Liver (tissue), 9 donors: ENCODE measurements around the gene WWOX. TPM values are rescaled to one million over a fixed set of nuclear protein-coding genes. Genes with fewer than 3 reads are reported as not detected.

ENCODE experiments used
- DNase-seq: peaks from one replicate; pipeline ENCODE4 v3.0.0-alpha.2; 2017; ENCODE audit warnings: low spot score
- H3K27ac ChIP-seq, 2 donors: one replicate each; pipeline ENCODE4 v1.7.0; 2013; ENCODE audit warnings: inconsistent platforms in 2 of 2, low read length in 2 of 2, control low read depth in 1 of 2, low read depth in 1 of 2, mild to moderate bottlenecking in 1 of 2
- H3K27me3 ChIP-seq, 4 donors: one replicate each; pipeline versions ENCODE4 v1.6.1 to v1.7.0; 2013; ENCODE audit warnings: low read length in 3 of 4, inconsistent platforms in 1 of 4, mild to moderate bottlenecking in 1 of 4, moderate library complexity in 1 of 4; ENCODE audit not compliant: control insufficient read depth in 4 of 4, insufficient read depth in 4 of 4
- H3K36me3 ChIP-seq, 4 donors: one replicate each; pipeline versions ENCODE4 v1.6.1 to v1.7.0; 2013; ENCODE audit warnings: low read length in 3 of 4, mild to moderate bottlenecking in 3 of 4, low read depth in 1 of 4, moderate library complexity in 1 of 4; ENCODE audit not compliant: control insufficient read depth in 4 of 4, insufficient read depth in 3 of 4
- H3K4me1 ChIP-seq, 4 donors: one replicate each; pipeline versions ENCODE4 v1.6.1 to v1.7.0; 2013; ENCODE audit warnings: low read length in 3 of 4, mild to moderate bottlenecking in 3 of 4, moderate library complexity in 1 of 4; ENCODE audit not compliant: control insufficient read depth in 4 of 4, insufficient read depth in 4 of 4
- H3K4me3 ChIP-seq, 3 donors: one replicate each; pipeline versions ENCODE4 v1.6.1 to v1.7.0; 2013; ENCODE audit warnings: low read length in 3 of 3, control low read depth in 1 of 3, low read depth in 1 of 3, mild to moderate bottlenecking in 1 of 3
- H3K9ac ChIP-seq, 2 donors: one replicate each; pipeline ENCODE4 v1.7.0; 2013; ENCODE audit warnings: low read length in 2 of 2, mild to moderate bottlenecking in 2 of 2, moderate library complexity in 2 of 2, control low read depth in 1 of 2, low read depth in 1 of 2
- H3K9me3 ChIP-seq, 4 donors: one replicate each; pipeline versions ENCODE4 v1.6.1 to v1.7.0; 2013; ENCODE audit warnings: low read length in 3 of 4; ENCODE audit not compliant: control insufficient read depth in 4 of 4
- EGR1 ChIP-seq, 2 donors: IDR thresholded peaks; 2 replicates each; pipeline ENCODE4 v1.6.1; 2016 to 2018; ENCODE audit warnings: antibody characterized with exemption in 2 of 2, low read depth in 2 of 2
- FOXA1 ChIP-seq: IDR thresholded peaks from 2 replicates; pipeline ENCODE4 v1.6.1; 2016; ENCODE audit warnings: antibody characterized with exemption
- FOXA2 ChIP-seq: IDR thresholded peaks from 2 replicates; pipeline ENCODE4 v1.6.1; 2016; ENCODE audit warnings: antibody characterized with exemption
- GABPA ChIP-seq, 2 donors: IDR thresholded peaks in 1 of 2; conservative IDR thresholded peaks in 1 of 2; 2 replicates each; pipeline ENCODE4 v1.6.1; 2016; ENCODE audit warnings: antibody characterized with exemption in 2 of 2, mild to moderate bottlenecking in 1 of 2, moderate library complexity in 1 of 2
- HNF4A ChIP-seq, 2 donors: conservative IDR thresholded peaks; 2 replicates each; pipeline ENCODE4 v1.6.1; 2016; ENCODE audit warnings: antibody characterized with exemption in 2 of 2, mild to moderate bottlenecking in 2 of 2
- HNF4G ChIP-seq: IDR thresholded peaks from 2 replicates; pipeline ENCODE4 v1.6.1; 2016; ENCODE audit warnings: antibody characterized with exemption
- JUND ChIP-seq, 2 donors: IDR thresholded peaks; 2 replicates each; pipeline ENCODE4 v1.6.1; 2016; ENCODE audit warnings: antibody characterized with exemption in 2 of 2
- SP1 ChIP-seq: IDR thresholded peaks from 2 replicates; pipeline ENCODE4 v1.6.1; 2018; ENCODE audit warnings: antibody characterized with exemption, mild to moderate bottlenecking
- YY1 ChIP-seq: IDR thresholded peaks from 2 replicates; pipeline ENCODE4 v1.6.1; 2016; ENCODE audit warnings: antibody characterized with exemption, mild to moderate bottlenecking
- WGBS: extraction: QIAGEN DNeasy Blood & Tissue Kit; methylation state at CpG from one replicate; pipeline ENCODE4 v1.1.7; 2013; 5-methylcytosine and 5-hydroxymethylcytosine counted together
- polyA plus RNA-seq, 2 donors: library from polyadenylated mRNA; stranded (reverse) in 1 of 2; unstranded in 1 of 2; fragments of 200-250 nt in 1 of 2; fragments of >200 nt in 1 of 2; fragmentation: Nextera tagmentation in 1 of 2; extraction: Ambion mirVana in 1 of 2; gene quantifications; one replicate each; pipeline versions ENCODE4 v1.2.1 to v1.2.3, GENCODE V29; 2013 to 2015
- total RNA-seq, 2 donors: library from RNA; depleted of rRNA; stranded (reverse); fragments of >200 nt; gene quantifications; one replicate each; pipeline ENCODE4 v1.2.3, GENCODE V29; 2014
- TF ChIP-seq, protein P1 (sequence below): IDR thresholded peaks from 2 replicates; pipeline ENCODE4 v1.6.1; 2016; ENCODE audit warnings: antibody characterized with exemption, mild to moderate bottlenecking
- TF ChIP-seq, protein P2 (sequence below): IDR thresholded peaks from 2 replicates; pipeline ENCODE4 v1.6.1; 2016; ENCODE audit warnings: antibody characterized with exemption
- TF ChIP-seq, protein P3 (sequence below): fragments of 150-350 bp; IDR thresholded peaks from 2 replicates; pipeline ENCODE4 v1.5.1; 2017; ENCODE audit warnings: improper control_type of control experiment, low read depth, low read length; ENCODE audit not compliant: missing input control
- TF ChIP-seq, protein P4 (sequence below): IDR thresholded peaks from 2 replicates; pipeline ENCODE4 v1.6.1; 2016; ENCODE audit warnings: antibody characterized with exemption
- donor health status: healthy.
- donor health status: healthy.
- donor health status: healthy.
- donor health status: healthy.
- donor health status: healthy.

Gene WWOX
- total and polyA plus RNA-seq, 4 donors: 9.8 to 46.0 (median 15.3) TPM

DNA sequence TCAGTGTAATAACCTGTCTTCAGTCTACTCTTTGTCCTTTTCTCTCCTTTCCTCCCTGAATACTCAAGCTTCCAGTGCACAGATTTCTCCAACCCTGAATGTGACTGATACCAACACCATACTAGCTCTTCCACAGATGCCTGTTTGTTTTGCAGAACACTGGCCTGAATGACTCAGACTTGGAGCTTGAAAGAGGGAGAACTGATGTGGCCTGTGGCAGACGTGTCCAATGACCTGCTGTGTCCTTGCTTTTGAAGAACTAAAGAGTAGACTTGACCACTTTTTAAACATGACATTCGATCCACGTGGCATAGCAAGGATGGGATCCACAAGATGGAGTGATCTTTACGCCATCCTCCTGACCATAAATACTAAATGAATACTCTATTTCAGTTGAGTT, 361.0 kb downstream of the WWOX start:
- Histone ChIP-seq H3K36me3 (no peaks in the 10 kb centered on the region), H3K27ac (no peak overlapping the region), H3K9me3 (no peaks in the 10 kb centered on the region), H3K4me3 (no peak overlapping the region), H3K4me1 (peaks cover 5 to 17% (median 15%) of the 10 kb centered on the region in 4 donors), H3K9ac (no peak overlapping the region), H3K27me3 (no peaks in the 10 kb centered on the region)
- DNase-seq: no peak
- TF ChIP-seq GABPA (IDR thresholded peaks at IDR 0.05 in 1 of 2, conservative IDR thresholded peaks at IDR 0.05 in 1 of 2) (no peak), EGR1 (IDR thresholded peaks at IDR 0.05; ENCODE audit: low read depth in 2 of 2) (no peak), FOXA2 (no peak), SP1 (no peak), JUND (IDR thresholded peaks at IDR 0.05) (no peak), HNF4G (no peak), FOXA1 (no peak), HNF4A (conservative IDR thresholded peaks at IDR 0.05) (no peak)
- TF ChIP-seq, protein P1, sequence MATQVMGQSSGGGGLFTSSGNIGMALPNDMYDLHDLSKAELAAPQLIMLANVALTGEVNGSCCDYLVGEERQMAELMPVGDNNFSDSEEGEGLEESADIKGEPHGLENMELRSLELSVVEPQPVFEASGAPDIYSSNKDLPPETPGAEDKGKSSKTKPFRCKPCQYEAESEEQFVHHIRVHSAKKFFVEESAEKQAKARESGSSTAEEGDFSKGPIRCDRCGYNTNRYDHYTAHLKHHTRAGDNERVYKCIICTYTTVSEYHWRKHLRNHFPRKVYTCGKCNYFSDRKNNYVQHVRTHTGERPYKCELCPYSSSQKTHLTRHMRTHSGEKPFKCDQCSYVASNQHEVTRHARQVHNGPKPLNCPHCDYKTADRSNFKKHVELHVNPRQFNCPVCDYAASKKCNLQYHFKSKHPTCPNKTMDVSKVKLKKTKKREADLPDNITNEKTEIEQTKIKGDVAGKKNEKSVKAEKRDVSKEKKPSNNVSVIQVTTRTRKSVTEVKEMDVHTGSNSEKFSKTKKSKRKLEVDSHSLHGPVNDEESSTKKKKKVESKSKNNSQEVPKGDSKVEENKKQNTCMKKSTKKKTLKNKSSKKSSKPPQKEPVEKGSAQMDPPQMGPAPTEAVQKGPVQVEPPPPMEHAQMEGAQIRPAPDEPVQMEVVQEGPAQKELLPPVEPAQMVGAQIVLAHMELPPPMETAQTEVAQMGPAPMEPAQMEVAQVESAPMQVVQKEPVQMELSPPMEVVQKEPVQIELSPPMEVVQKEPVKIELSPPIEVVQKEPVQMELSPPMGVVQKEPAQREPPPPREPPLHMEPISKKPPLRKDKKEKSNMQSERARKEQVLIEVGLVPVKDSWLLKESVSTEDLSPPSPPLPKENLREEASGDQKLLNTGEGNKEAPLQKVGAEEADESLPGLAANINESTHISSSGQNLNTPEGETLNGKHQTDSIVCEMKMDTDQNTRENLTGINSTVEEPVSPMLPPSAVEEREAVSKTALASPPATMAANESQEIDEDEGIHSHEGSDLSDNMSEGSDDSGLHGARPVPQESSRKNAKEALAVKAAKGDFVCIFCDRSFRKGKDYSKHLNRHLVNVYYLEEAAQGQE: no peak
- TF ChIP-seq, protein P2, sequence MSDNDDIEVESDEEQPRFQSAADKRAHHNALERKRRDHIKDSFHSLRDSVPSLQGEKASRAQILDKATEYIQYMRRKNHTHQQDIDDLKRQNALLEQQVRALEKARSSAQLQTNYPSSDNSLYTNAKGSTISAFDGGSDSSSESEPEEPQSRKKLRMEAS: no peak
- TF ChIP-seq, protein P3, sequence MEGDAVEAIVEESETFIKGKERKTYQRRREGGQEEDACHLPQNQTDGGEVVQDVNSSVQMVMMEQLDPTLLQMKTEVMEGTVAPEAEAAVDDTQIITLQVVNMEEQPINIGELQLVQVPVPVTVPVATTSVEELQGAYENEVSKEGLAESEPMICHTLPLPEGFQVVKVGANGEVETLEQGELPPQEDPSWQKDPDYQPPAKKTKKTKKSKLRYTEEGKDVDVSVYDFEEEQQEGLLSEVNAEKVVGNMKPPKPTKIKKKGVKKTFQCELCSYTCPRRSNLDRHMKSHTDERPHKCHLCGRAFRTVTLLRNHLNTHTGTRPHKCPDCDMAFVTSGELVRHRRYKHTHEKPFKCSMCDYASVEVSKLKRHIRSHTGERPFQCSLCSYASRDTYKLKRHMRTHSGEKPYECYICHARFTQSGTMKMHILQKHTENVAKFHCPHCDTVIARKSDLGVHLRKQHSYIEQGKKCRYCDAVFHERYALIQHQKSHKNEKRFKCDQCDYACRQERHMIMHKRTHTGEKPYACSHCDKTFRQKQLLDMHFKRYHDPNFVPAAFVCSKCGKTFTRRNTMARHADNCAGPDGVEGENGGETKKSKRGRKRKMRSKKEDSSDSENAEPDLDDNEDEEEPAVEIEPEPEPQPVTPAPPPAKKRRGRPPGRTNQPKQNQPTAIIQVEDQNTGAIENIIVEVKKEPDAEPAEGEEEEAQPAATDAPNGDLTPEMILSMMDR: no peak
- WGBS: 81% methylated on average over 4 of the region's 4 CpGs

DNA sequence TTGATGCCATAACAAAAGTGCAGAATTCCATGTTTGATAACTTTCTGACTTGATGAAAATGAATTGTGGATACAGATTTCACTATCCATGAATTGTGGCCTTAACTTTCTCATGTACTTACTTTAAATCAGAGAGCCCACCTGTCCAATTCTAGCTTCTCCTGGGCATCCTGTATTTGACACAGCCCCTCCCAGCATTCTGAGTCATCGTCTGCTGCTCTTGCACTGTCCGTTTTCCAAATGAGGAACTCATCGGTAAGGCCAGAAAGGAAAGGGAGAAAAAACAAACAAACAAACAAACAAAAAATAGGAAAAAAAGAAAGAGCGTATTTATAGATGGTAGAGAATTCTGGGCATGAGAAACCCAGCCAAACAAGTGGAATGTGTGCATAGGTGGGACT, 361.6 kb downstream of the WWOX start:
- WGBS: 23% methylated on average over 4 of the region's 4 CpGs
- H3K27ac ChIP-seq: peak overlapping the region; percentile 1 to 77

More for the DNA sequence above, 361.6 kb downstream of the WWOX start:
- Histone ChIP-seq H3K4me1 (peaks cover 5 to 17% (median 15%) of the 10 kb centered on the region in 4 donors), H3K4me3 (no peak overlapping the region), H3K36me3 (no peaks in the 10 kb centered on the region), H3K9ac (no peak overlapping the region), H3K9me3 (no peaks in the 10 kb centered on the region), H3K27me3 (no peaks in the 10 kb centered on the region)
- no peak for DNase-seq
- no peak for TF ChIP-seq HNF4G
- TF ChIP-seq, protein P1: no peak
- no peak for TF ChIP-seq FOXA2
- TF ChIP-seq, protein P4, sequence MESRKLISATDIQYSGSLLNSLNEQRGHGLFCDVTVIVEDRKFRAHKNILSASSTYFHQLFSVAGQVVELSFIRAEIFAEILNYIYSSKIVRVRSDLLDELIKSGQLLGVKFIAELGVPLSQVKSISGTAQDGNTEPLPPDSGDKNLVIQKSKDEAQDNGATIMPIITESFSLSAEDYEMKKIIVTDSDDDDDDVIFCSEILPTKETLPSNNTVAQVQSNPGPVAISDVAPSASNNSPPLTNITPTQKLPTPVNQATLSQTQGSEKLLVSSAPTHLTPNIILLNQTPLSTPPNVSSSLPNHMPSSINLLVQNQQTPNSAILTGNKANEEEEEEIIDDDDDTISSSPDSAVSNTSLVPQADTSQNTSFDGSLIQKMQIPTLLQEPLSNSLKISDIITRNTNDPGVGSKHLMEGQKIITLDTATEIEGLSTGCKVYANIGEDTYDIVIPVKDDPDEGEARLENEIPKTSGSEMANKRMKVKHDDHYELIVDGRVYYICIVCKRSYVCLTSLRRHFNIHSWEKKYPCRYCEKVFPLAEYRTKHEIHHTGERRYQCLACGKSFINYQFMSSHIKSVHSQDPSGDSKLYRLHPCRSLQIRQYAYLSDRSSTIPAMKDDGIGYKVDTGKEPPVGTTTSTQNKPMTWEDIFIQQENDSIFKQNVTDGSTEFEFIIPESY: no peak
- TF ChIP-seq YY1: no peak
- TF ChIP-seq SP1: no peak
- TF ChIP-seq, protein P3: no peak
